Lung (tissue), 12 donors: ENCODE results near the gene SOCS7. TPM values are rescaled to one million over a fixed set of nuclear protein-coding genes. Genes with fewer than 3 reads are reported as not detected.

Experiments
- ATAC-seq: fragments of 200-7000 bp; cut with Tn5 transposase; one replicate; pipeline ENCODE4 v1.9.1; 2020; ENCODE audit warnings: moderate number of reproducible peaks; ENCODE audit not compliant: insufficient read depth, low FRiP score
- DNase-seq, 3 donors: peaks; one replicate each; pipeline ENCODE4 v3.0.0-alpha.2; 2013 to 2017
- H3K27ac ChIP-seq, 2 donors: one replicate each; pipeline ENCODE4 v1.5.1; 2013; ENCODE audit warnings: mild to moderate bottlenecking in 2 of 2, moderate library complexity in 2 of 2, control low read depth in 1 of 2, inconsistent platforms in 1 of 2, low read depth in 1 of 2, low read length in 1 of 2
- H3K27me3 ChIP-seq, 3 donors: one replicate each; pipeline ENCODE4 v1.5.1; 2013; ENCODE audit warnings: low read length in 2 of 3; ENCODE audit not compliant: control insufficient read depth in 3 of 3, insufficient read depth in 3 of 3
- H3K36me3 ChIP-seq, 4 donors: one replicate each; pipeline ENCODE4 v1.5.1; 2013; ENCODE audit warnings: low read length in 4 of 4, mild to moderate bottlenecking in 1 of 4, moderate library complexity in 1 of 4; ENCODE audit not compliant: control insufficient read depth in 4 of 4, insufficient read depth in 4 of 4
- H3K4me1 ChIP-seq, 5 donors: one replicate each; pipeline ENCODE4 v1.5.1; 2013; ENCODE audit warnings: low read length in 5 of 5, mild to moderate bottlenecking in 2 of 5, moderate library complexity in 1 of 5; ENCODE audit not compliant: control insufficient read depth in 5 of 5, insufficient read depth in 5 of 5
- H3K4me3 ChIP-seq: one replicate; pipeline ENCODE4 v1.5.1; 2013; ENCODE audit warnings: mild to moderate bottlenecking, control low read depth, moderate library complexity
- H3K9ac ChIP-seq, 2 donors: one replicate each; pipeline ENCODE4 v1.5.1; 2013; ENCODE audit warnings: low read length in 2 of 2, control low read depth in 1 of 2; ENCODE audit not compliant: insufficient read depth in 1 of 2
- H3K9me3 ChIP-seq, 4 donors: one replicate each; pipeline ENCODE4 v1.5.1; 2013; ENCODE audit warnings: low read length in 3 of 4, mild to moderate bottlenecking in 1 of 4, moderate library complexity in 1 of 4; ENCODE audit not compliant: control insufficient read depth in 4 of 4, insufficient read depth in 3 of 4
- CTCF ChIP-seq: IDR thresholded peaks from 2 replicates; pipeline ENCODE4 v1.5.1; 2012; ENCODE audit warnings: mild to moderate bottlenecking; ENCODE audit errors: control extremely low read depth, extremely low read depth
- WGBS, 2 donors: extraction: QIAGEN DNeasy Blood & Tissue Kit; methylation state at CpG; one replicate each; pipeline ENCODE4 v1.1.7; 2013; 5-methylcytosine and 5-hydroxymethylcytosine counted together
- polyA plus RNA-seq, 2 donors: library from polyadenylated mRNA; stranded (reverse); fragments of 200-250 nt; gene quantifications; one replicate each; pipeline ENCODE4 v1.2.1, GENCODE V29; 2013
- total RNA-seq, 2 donors: library from RNA; depleted of rRNA in 1 of 2; stranded (reverse); fragments of >200 nt in 1 of 2; gene quantifications; one replicate each; pipeline ENCODE4 v1.2.1, GENCODE V29; 2014 to 2021
- donor health status: control.
- donor health status: control.
- donor health status: Bipolar disorder and iron deficiency.
- donor health status: healthy.
- donor health status: DM: yes; HTN: yes; CAD: no.

The SOCS7 gene
- total and polyA plus RNA-seq, 4 donors, result 6.5 to 23.6 (median 10.2) TPM

GRCh38 chr17:38320482-38320881 lies 31.2 kb upstream of the SOCS7 start:
- no peaks in the 10 kb centered on the region for H3K9me3 ChIP-seq
- peak; percentile 57 for ATAC-seq
- H3K36me3 ChIP-seq, result peaks cover 6 to 18% (median 13%) of the 10 kb centered on the region in 4 donors
- peaks cover 0 to 12% (median 0%) of the 10 kb centered on the region in 5 donors for H3K4me1 ChIP-seq
- no peaks in the 10 kb centered on the region for H3K27me3 ChIP-seq
- DNase-seq, result peak; percentile 32 to 73 (median 35)
- WGBS, 2 donors, result 60 to 83% methylated on average over 10 of the region's 10 CpGs
- H3K9ac ChIP-seq, result no peak overlapping the region
- no peak overlapping the region for H3K4me3 ChIP-seq
- TF ChIP-seq CTCF, result no peak
- H3K27ac ChIP-seq, result peak overlapping the region in 1 of 2 donors; percentile 50

- WGBS, 2 donors, result 28 to 38% methylated on average over 8 of the region's 8 CpGs
- H3K4me1 ChIP-seq, result peaks cover 0 to 18% (median 0%) of the 10 kb centered on the region in 5 donors
- TF ChIP-seq CTCF, result no peak
- peak; percentile 51 to 59 (median 52) for DNase-seq
- H3K4me3 ChIP-seq, result no peak overlapping the region
- H3K27me3 ChIP-seq, result no peaks in the 10 kb centered on the region
- H3K27ac ChIP-seq, result no peak overlapping the region
- peaks cover 6 to 15% (median 10%) of the 10 kb centered on the region in 4 donors for H3K36me3 ChIP-seq
- no peaks in the 10 kb centered on the region for H3K9me3 ChIP-seq
- H3K9ac ChIP-seq, result no peak overlapping the region
- peak; percentile 82 for ATAC-seq
These were observed 29.4 kb upstream of the SOCS7 start for GRCh38 chr17:38322156-38322779.

- no peaks in the 10 kb centered on the region for H3K9me3 ChIP-seq
- peaks cover 0 to 18% (median 0%) of the 10 kb centered on the region in 5 donors for H3K4me1 ChIP-seq
- TF ChIP-seq CTCF, result no peak
- H3K27ac ChIP-seq, result no peak overlapping the region
- H3K4me3 ChIP-seq, result no peak overlapping the region
- 100% methylated on average over 1 of the region's 1 CpG for WGBS, 2 donors
- no peaks in the 10 kb centered on the region for H3K27me3 ChIP-seq
- H3K36me3 ChIP-seq, result peaks cover 5 to 15% (median 10%) of the 10 kb centered on the region in 4 donors
- DNase-seq, result no peak
- no peak for ATAC-seq
- H3K9ac ChIP-seq, result no peak overlapping the region
These were observed 28.7 kb upstream of the SOCS7 start for GRCh38 chr17:38322897-38323296.
